Inflammatory macrophage (primary cell): ENCODE measurements around the gene L3MBTL4.

ENCODE experiments used
- DNase-seq, 2 donors: peaks; one replicate each; pipeline ENCODE4 v3.0.0-alpha.2; 2020 to 2022

Gene L3MBTL4

GRCh38 chr18:5948237-5948636, 466.5 kb downstream of the L3MBTL4 start:
- DNase-seq = no peak

- no peak for DNase-seq
Measured at GRCh38 chr18:5944448-5944847, 470.3 kb downstream of the L3MBTL4 start.

GRCh38 chr18:5943514-5943913, 471.2 kb downstream of the L3MBTL4 start:
- no peak for DNase-seq

- DNase-seq = no peak
Measured at GRCh38 chr18:5942591-5942990, 472.1 kb downstream of the L3MBTL4 start.

- no peak for DNase-seq
Measured at GRCh38 chr18:5941890-5942289, 472.8 kb downstream of the L3MBTL4 start.

- DNase-seq = no peak
Measured at GRCh38 chr18:5939801-5940667, 474.7 kb downstream of the L3MBTL4 start.

GRCh38 chr18:5937795-5938194, 476.9 kb downstream of the L3MBTL4 start:
- no peak for DNase-seq

- no peak for DNase-seq
Measured at GRCh38 chr18:5937121-5937520, 477.6 kb downstream of the L3MBTL4 start.

- no peak for DNase-seq
Measured at GRCh38 chr18:5930789-5931188, 483.9 kb downstream of the L3MBTL4 start.

GRCh38 chr18:5918205-5918858, 496.4 kb downstream of the L3MBTL4 start:
- DNase-seq = no peak

- no peak for DNase-seq
Measured at GRCh38 chr18:5914951-5915350, 499.8 kb downstream of the L3MBTL4 start.

GRCh38 chr18:5914016-5914415, 500.7 kb downstream of the L3MBTL4 start:
- no peak for DNase-seq

- DNase-seq = peak in 1 of 2 donors; percentile 28
Measured at GRCh38 chr18:5912566-5912965, 502.1 kb downstream of the L3MBTL4 start.

GRCh38 chr18:5909125-5909524, 505.6 kb downstream of the L3MBTL4 start:
- DNase-seq = no peak
